Measurements from ENCODE around the gene SYT9.
"Not testable (repeated sequence)": the region's sequence is repeated elsewhere in the genome, so short reads cannot be mapped to it uniquely, and the experiment has no call there.

The SYT9 gene

GRCh38 chr11:7511401-7511800 is 259.7 kb downstream of the SYT9 start:
- no peak for DNase-seq

- DNase-seq = no peak
Measured at GRCh38 chr11:7512525-7513233, 261.0 kb downstream of the SYT9 start.

GRCh38 chr11:7513234-7514098 is 261.8 kb downstream of the SYT9 start, which contains the start of gene PPFIBP2:
Gene PPFIBP2 (plus strand): TSS chr11:7513999. CDS start chr11:7549476, 35,477 bp downstream.
- peak; percentile 88 for DNase-seq

GRCh38 chr11:7514099-7514591 is 262.4 kb downstream of the SYT9 start:
- DNase-seq = no peak

- DNase-seq = no peak
Measured at GRCh38 chr11:7515447-7515886, 263.8 kb downstream of the SYT9 start.

DNA sequence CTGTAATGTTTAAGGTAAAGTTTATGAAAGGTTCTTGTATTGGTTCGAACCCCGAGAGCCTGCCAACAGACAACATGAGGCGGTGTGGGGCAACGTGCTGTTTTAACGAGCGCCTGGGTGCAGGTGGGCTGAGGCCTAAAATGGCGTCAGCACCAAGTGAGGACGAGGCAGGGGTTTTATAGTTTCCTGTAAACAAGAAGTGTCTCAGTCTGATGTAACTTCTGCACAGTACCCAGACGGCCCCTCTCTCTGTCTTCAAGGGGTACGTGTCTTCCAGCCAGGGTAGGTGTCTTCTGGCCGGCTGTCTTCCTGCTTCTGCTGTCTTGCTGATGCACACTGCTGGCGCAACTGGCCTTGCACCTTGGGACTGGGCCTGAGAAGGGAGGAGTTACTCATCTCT is 264.8 kb downstream of the SYT9 start:
- no peak for DNase-seq

DNA sequence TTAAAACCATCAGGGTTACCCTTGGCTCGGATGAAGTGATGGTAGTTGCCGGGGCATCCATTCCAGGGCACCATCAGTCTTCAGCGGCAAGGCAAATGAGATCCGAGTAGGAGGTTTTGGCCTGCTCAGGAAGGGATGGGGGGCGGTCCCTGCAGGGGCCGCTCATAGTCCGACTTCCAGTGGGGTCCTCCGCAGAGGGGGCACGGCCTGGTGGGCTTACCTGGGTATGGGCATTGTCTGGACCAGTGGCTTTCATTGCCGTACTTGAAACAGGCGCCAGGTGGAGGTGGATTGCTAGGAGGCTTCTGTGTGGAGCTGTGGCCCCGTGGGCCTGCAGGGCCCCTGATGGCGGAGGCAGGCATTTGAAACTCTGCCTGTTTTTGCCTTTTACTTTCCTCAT is 266.0 kb downstream of the SYT9 start:
- DNase-seq = not testable (repeated sequence)

All from retina (tissue), 1 donor.